Measurements from ENCODE around the gene ELOVL1.

DNA sequence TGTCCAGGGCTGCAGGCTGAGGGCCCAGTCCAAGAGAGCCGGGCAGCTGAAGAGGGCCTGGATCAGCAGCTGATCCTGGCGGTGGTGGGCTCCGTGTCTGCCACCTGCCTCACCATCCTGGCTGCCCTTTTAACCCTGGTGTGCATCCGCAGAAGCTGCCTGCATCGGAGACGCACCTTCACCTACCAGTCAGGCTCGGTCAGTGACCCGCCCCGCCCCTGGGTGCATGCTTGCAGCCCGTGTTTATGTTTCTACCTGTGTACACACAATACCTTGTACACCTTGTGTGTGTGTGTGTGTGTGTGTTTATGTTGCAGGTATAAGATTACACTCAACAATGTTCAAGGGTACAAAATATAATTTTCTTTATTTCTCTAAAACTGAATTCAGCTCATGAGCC lies 54.0 kb downstream of the ELOVL1 start:
- TF ChIP-seq, protein P1, sequence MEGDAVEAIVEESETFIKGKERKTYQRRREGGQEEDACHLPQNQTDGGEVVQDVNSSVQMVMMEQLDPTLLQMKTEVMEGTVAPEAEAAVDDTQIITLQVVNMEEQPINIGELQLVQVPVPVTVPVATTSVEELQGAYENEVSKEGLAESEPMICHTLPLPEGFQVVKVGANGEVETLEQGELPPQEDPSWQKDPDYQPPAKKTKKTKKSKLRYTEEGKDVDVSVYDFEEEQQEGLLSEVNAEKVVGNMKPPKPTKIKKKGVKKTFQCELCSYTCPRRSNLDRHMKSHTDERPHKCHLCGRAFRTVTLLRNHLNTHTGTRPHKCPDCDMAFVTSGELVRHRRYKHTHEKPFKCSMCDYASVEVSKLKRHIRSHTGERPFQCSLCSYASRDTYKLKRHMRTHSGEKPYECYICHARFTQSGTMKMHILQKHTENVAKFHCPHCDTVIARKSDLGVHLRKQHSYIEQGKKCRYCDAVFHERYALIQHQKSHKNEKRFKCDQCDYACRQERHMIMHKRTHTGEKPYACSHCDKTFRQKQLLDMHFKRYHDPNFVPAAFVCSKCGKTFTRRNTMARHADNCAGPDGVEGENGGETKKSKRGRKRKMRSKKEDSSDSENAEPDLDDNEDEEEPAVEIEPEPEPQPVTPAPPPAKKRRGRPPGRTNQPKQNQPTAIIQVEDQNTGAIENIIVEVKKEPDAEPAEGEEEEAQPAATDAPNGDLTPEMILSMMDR (IDR thresholded peaks at IDR 0.05), result no peak
- no peak for TF ChIP-seq POLR2A (IDR thresholded peaks at IDR 0.05)
